NT2/D1 (cell line): ENCODE data around the gene STARD9.

Source experiments
- SUZ12 ChIP-seq: IDR thresholded peaks from 2 replicates; pipeline ENCODE4 v1.6.1; 2011; ENCODE audit not compliant: insufficient read length, insufficient read depth; ENCODE audit errors: extremely low read depth
- YY1 ChIP-seq: IDR thresholded peaks from 2 replicates; pipeline ENCODE4 v1.6.1; 2011; ENCODE audit not compliant: insufficient read length, insufficient read depth
- ZNF274 ChIP-seq: IDR thresholded peaks from 2 replicates; pipeline ENCODE4 v1.6.1; 2011; ENCODE audit warnings: mild to moderate bottlenecking, low read depth, low read length

GRCh38 chr15:42726114-42726513 lies 150.7 kb downstream of the STARD9 start:
- TF ChIP-seq YY1 (no peak), SUZ12 (no peak), ZNF274 (no peak)
